ENCODE results near the gene SOX6.
A peak's percentile ranks its signal among the peaks of the same experiment; 100 is the strongest.

Gene SOX6

DNA sequence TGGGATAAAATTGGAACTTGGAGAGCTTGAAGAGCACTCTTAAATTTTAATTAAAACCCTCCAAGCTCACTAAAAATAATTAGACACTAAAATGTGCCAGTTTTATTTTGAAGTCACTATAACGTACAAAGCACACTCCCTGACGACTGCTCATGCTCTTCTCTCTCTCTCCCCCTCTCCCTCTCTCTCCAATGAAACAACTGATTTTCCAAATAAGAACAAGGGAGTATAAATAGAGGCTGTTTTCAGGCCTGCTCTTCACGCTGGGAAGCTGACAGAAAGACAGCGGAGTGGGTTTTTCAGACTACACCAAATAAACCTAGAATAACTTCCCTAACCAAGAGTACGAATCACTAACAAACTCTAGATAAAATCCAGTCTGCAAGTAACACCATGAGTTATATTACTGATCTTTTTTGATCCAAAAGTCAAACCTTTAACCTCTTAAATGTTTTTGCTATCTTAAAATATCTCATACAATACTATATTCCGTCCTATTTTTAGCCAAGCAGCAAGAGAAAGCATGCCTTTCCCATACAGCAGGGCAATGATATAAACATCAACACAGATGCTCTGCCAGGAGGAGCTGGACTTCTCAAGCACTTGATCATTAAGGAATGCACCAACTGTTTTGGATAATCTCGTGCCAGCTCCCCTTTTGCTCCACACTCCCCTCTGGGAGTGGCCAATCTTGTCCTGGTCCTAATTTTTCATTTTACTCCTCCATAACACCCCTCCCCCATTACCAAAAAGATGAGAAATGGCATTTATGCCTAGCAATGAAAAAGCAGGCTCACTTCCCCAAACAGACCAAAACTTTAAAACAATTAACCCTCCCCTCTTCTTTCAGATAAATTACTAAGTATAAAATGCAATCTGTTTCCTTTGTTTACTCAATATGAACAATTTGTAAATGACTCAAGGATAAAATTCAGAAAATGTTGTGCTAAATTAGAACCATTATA, 116.9 kb downstream of the SOX6 start:
- H3K4me3 ChIP-seq = peak overlapping the region; percentile 2 to 16
- TF ChIP-seq, protein P1, sequence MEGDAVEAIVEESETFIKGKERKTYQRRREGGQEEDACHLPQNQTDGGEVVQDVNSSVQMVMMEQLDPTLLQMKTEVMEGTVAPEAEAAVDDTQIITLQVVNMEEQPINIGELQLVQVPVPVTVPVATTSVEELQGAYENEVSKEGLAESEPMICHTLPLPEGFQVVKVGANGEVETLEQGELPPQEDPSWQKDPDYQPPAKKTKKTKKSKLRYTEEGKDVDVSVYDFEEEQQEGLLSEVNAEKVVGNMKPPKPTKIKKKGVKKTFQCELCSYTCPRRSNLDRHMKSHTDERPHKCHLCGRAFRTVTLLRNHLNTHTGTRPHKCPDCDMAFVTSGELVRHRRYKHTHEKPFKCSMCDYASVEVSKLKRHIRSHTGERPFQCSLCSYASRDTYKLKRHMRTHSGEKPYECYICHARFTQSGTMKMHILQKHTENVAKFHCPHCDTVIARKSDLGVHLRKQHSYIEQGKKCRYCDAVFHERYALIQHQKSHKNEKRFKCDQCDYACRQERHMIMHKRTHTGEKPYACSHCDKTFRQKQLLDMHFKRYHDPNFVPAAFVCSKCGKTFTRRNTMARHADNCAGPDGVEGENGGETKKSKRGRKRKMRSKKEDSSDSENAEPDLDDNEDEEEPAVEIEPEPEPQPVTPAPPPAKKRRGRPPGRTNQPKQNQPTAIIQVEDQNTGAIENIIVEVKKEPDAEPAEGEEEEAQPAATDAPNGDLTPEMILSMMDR (IDR thresholded peaks at IDR 0.05) = no peak
- no peaks in the 10 kb centered on the region for H3K27me3 ChIP-seq
- DNase-seq = no peak
- H3K9me3 ChIP-seq = no peaks in the 10 kb centered on the region
- peak overlapping the region; percentile 58 to 72 for H3K27ac ChIP-seq
- no peaks in the 10 kb centered on the region for H3K36me3 ChIP-seq
- peaks cover 0 to 40% (median 0%) of the 10 kb centered on the region in 4 donors for H3K4me1 ChIP-seq
- intact Hi-C loops (cut with DNase I; ENCODE audit: low total_unique reads) = loop anchor here (5.0 kb wide), 1 partner anchor 368 kb away; no protein-coding TSS in a partner anchor

DNA sequence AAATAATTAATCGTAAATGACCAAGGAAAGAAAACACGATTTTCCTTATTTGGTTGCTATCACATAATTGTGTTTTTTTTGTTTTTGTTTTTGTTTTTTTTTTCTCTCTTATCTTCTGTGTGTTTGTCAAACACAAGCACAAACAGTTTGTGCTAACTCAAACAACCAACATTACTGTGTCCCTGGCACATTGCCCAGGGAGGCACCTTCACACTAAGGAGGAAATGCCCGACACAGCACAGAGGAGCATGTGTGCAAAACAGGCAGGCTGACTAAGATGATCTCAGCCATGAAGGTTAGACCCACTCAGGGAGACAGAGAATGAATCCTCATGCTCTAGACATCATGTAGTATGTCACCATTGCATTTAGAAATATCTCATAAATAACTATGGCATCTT, 130.1 kb downstream of the SOX6 start:
- Histone ChIP-seq H3K27ac (no peak overlapping the region), H3K4me3 (no peak overlapping the region), H3K4me1 (peaks cover 0 to 7% (median 0%) of the 10 kb centered on the region in 4 donors), H3K36me3 (no peaks in the 10 kb centered on the region), H3K27me3 (no peaks in the 10 kb centered on the region), H3K9me3 (no peaks in the 10 kb centered on the region)
- DNase-seq = peak in 1 of 2 donors; percentile 17
- TF ChIP-seq, protein P1 (IDR thresholded peaks at IDR 0.05) = no peak
- intact Hi-C loops (cut with DNase I; ENCODE audit: low total_unique reads) = no loop called here

DNA sequence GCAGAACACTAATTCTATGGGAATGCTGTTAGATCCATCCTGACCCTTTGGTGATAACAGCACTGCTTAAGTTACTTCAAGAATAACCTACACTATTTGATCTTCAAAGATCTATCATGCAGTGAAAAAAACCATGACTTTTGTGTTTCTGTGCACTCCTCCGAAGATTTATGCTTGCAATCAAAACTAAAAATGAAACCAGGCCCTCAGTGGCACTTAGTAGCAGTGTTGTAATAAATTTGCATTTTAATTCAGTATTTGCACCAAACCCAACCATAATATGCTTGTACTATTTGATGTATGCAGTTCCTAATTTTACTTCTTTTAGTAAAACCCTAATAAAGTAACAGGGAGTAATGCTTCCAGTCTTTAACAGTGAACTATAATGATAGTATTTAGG, 130.7 kb downstream of the SOX6 start:
- no peaks in the 10 kb centered on the region for H3K27me3 ChIP-seq
- no peak for DNase-seq
- no peak overlapping the region for H3K27ac ChIP-seq
- no peaks in the 10 kb centered on the region for H3K9me3 ChIP-seq
- H3K4me3 ChIP-seq = no peak overlapping the region
- peaks cover 0 to 6% (median 0%) of the 10 kb centered on the region in 4 donors for H3K4me1 ChIP-seq
- TF ChIP-seq, protein P1 (IDR thresholded peaks at IDR 0.05) = no peak
- intact Hi-C loops (cut with DNase I; ENCODE audit: low total_unique reads) = no loop called here
- H3K36me3 ChIP-seq = no peaks in the 10 kb centered on the region

DNA sequence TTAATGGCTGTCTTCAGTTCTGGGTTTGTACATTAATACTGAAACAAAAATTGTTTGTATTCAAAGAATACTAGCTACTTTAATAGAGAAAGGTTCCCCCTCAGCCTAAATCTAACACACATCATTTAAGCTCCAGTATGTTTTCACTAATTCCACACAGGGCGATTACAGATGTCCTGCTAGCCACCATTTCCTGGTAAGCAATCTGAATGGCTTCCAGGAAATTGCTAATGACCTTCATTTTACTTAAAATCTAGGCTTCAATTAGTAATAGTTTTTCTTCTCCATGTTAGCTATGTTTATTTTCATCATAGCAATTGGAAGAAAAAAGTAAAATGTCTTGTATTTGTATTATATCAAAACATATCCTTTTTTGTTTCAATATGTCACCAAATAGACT, 132.8 kb downstream of the SOX6 start:
- Histone ChIP-seq H3K27ac (no peak overlapping the region), H3K4me1 (peaks cover 0 to 10% (median 0%) of the 10 kb centered on the region in 4 donors), H3K9me3 (no peaks in the 10 kb centered on the region), H3K4me3 (no peak overlapping the region), H3K36me3 (no peaks in the 10 kb centered on the region), H3K27me3 (no peaks in the 10 kb centered on the region)
- DNase-seq = no peak
- TF ChIP-seq, protein P1 (IDR thresholded peaks at IDR 0.05) = no peak
- intact Hi-C loops (cut with DNase I; ENCODE audit: low total_unique reads) = no loop called here

DNA sequence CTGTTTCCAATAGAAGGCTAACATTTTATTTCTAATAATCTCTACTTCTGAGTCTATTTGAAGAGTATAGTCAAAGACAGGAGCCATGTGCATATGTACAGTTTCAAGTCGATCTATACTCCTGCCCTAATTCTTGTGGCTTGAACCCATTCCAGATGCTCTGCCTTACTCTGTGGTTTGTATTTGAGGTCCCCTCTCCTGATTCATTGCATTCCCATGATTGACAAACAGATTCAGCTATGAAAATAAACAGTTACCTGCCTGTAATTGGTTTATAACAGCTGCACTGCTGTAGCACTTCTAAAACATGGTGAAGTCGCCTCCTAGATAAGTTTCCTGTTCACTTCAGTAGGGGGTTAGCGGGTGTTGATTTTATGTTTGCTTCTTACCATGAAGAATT, 138.7 kb downstream of the SOX6 start:
- no peak for DNase-seq
- H3K9me3 ChIP-seq = no peaks in the 10 kb centered on the region
- peaks cover 0 to 4% (median 0%) of the 10 kb centered on the region in 4 donors for H3K4me1 ChIP-seq
- H3K4me3 ChIP-seq = no peak overlapping the region
- TF ChIP-seq, protein P1 (IDR thresholded peaks at IDR 0.05) = no peak
- H3K36me3 ChIP-seq = no peaks in the 10 kb centered on the region
- intact Hi-C loops (cut with DNase I; ENCODE audit: low total_unique reads) = no loop called here
- no peaks in the 10 kb centered on the region for H3K27me3 ChIP-seq
- H3K27ac ChIP-seq = no peak overlapping the region

Measured in tibial artery (tissue), 4 donors.